Right forelimb (tissue), 1 donor: Measurements from ENCODE around the gene TPSG1.
"Not testable (repeated sequence)": the region's sequence is repeated elsewhere in the genome, so short reads cannot be mapped to it uniquely, and the experiment has no call there.

Experiments used
- DNase-seq: peaks from one replicate; pipeline ENCODE4 v3.0.0-alpha.2; 2018

Gene TPSG1

DNA sequence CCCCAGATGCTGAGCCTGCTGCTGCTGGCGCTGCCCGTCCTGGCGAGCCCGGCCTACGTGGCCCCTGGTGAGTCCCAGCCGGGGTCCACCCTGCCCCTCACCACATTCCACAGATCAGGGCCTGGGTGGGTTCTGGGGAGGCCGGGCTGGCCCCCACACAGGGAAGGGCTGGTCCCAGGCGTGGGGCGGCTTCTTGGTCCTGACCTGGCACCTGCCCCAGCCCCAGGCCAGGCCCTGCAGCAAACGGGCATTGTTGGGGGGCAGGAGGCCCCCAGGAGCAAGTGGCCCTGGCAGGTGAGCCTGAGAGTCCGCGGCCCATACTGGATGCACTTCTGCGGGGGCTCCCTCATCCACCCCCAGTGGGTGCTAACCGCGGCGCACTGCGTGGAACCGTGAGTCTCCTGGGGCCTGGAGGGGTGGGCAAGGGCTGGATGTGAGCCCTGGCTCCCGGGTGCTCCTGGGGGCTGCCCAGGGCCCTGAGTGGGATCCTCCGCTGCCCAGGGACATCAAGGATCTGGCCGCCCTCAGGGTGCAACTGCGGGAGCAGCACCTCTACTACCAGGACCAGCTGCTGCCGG lies 31.3 kb upstream of the TPSG1 start:
- not testable (repeated sequence) for DNase-seq

DNA sequence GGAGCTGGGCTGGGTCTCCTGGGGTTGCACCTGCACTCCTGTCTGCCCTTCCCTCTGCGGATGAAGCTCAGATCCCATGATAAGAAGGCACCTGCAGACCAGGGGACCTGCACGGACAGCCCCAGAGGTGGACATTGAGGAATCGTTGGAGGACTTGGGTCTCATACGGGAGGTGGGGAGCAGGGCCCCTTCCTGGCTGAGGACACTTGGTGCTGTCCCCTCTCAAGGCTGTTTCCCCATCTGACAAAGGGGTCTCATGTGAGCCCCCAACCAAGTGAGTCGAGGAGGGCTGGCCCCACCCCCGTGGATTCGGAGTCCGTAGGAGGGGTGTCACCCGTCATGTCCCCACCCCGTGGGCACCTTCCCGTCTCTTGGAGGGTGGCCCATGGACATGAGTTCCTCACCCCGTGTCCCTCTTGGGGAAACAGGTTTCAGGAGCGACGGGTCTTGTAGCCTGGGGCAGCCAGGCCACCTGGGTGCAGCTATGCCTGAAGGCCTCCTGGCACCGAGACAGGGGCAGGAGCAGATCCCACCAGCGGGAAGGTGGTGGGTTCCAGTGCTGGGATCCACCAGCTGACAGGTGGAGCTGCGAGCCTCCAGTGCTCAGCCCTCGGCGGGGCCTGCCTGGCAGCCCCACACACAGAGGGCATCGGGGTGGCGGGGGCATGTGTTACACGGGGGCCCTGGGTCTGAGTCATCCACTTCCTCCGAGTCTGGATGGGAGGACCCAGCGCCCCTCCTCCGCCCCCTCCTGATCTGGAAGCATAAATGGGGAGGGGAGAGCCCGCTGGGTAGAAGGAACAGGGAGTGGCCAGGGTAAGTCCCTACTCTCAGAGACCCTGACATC lies 30.4 kb upstream of the TPSG1 start, which contains the start of gene TPSD1:
TSS of gene TPSD1 (plus strand) at position 794 of the 847 bp plus-strand sequence. CDS start 212 bp downstream, outside the sequence.
- DNase-seq = not testable (repeated sequence)

DNA sequence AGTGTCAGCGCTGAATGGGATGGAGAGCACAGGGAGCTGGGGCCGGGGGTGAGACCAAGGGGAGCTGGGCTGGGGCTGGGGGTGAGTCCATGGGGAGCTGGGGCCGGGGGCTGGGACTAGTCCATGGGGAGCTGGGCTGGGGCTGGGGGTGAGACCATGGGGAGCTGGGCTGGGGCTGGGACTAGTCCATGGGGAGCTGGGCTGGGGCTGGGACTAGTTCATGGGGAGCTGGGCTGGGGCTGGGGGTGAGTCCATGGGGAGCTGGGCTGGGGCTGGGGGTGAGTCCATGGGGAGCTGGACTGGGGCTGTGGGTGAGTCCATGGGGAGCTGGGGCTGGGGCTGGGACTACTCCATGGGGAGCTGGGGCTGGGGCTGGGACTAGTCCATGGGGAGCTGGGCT lies 29.8 kb upstream of the TPSG1 start:
- DNase-seq = not testable (repeated sequence)

DNA sequence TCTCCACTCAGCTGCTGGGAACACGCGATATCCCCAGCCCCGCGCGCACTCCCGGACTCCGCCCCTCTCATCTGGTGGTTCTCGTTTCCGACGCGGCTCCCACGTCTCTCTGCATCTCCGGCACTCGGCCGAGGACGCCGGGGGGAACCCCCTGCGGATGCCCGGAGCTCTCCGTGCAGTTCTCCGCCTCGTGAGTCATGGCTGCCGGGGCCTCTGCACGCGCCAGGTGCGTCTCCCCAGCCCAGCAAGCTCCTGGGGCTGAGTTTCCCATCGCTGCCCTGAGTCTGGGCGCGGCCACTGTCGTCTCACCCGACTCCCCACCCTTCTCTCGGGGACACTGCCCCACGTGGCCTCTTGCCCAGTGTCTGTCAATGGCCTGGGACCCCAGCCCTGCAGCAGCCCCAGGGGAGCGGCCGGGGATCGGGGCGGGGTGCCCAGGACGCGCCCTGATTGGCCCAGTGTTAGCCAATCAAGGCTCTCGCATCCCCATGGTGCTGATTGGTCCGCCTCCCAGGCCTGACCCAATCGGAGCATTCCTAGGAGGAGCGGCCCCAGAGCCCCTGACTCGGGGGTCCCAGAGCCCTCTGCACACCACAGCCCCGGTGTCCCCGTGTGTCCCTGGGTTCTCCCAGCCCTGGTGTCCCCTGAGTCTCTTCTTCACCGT lies 28.8 kb upstream of the TPSG1 start:
- DNase-seq = not testable (repeated sequence)

DNA sequence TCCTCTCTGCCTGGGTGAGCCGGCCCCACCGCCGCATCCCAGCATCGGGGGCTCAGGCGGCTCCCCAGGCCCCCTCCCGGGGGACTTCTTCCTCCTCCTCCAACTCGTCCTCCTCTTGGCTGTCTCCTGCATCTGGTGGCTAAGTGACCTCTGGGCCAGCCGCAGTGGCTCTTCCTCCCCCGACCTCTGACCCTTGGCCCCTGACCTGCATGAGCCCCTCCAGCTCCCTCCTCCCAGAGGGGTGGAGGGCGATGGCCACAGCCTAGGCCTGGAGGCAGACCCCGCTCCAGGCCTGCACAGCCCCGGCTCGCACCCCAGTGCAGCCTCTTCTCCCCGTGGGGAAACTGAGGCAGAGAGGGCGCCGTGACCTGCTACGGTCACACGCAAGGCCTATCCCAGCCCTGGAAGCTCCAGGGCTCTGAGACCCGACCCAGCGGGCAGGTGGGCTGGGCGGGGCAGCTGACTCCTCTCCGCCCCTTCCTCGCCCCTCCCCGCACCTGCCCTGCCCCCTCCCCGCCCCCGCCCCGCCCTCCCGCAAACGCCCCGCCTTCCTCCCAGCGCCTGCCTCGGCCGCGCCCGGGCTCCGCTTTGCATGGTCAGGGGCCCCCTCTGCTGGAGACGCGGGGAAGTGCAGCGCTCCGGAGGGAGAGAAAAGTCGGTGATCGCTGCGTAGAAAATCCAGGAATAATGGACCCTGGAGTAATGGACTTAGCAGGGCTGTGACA lies 24.1 kb upstream of the TPSG1 start:
- DNase-seq = not testable (repeated sequence)

DNA sequence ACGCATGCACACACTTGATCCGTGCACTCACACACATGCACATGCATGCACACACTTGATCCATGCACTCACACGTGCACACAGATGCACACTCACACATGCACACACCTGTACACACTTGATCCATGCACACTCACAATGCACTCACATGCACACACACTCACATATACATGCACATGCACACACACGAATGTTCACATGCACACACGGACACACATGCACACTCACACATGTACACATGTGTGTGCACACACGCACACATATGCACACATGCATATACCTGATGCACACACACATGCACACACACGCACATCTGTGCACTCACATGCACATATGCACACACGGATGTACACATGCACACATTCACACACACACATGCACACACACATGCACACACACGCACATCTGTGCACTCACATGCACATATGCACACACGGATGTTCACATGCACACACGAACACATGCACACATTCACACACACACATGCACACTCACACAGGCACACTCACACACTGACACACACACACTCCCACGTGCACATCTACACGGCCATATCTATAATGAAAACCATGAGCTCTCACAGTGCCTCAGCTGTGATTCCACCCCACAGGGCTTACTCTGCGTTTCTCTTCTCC lies 23.0 kb upstream of the TPSG1 start:
- not testable (repeated sequence) for DNase-seq

DNA sequence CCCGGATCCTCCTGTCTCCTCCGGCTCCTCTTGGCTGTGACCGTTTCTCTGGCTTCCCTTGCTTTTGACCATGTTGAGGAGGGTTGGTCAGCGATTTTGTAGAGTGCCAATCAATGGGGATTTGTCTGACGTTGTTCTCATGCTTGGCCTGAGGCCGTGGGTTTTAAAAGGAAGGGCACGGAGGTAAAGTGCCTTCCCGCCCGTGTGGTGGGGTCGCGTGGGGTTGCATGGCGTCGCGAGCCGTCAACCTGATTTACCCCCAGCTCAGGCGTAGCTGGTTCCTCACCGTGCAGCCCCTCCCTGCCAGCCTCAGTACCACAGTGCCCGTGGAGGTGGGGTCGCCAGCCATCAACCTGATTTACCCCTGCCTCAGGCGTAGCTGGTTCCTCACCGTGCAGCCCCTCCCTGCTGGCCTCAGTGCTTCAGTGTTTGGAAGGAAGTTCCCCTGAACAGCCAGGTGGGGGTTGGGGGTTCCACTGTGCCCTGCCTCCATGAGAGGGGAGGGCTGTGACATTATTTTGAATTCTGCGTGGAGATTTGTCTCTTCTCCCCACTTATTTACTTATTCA lies 20.5 kb upstream of the TPSG1 start:
- no peak for DNase-seq

DNA sequence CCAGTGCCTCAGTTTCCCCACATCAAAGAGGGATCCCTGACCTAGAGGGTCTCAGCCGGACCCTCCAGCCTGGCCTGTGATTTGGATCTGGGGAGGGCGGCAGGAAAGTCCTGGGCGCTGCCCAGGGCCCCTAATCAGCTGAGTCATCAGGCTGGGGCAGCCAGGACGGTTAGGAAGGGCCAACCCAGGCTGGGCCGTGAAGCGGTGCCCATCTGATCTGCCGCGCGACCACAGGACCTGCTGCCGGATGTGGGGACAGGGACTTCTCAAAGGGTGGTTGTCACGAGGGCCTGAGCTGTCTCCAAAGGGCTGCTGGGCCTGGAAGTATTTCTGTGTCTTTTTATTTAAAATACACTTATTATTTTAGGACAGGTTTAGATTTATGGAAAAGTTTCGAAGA lies 19.8 kb upstream of the TPSG1 start:
- DNase-seq = no peak

DNA sequence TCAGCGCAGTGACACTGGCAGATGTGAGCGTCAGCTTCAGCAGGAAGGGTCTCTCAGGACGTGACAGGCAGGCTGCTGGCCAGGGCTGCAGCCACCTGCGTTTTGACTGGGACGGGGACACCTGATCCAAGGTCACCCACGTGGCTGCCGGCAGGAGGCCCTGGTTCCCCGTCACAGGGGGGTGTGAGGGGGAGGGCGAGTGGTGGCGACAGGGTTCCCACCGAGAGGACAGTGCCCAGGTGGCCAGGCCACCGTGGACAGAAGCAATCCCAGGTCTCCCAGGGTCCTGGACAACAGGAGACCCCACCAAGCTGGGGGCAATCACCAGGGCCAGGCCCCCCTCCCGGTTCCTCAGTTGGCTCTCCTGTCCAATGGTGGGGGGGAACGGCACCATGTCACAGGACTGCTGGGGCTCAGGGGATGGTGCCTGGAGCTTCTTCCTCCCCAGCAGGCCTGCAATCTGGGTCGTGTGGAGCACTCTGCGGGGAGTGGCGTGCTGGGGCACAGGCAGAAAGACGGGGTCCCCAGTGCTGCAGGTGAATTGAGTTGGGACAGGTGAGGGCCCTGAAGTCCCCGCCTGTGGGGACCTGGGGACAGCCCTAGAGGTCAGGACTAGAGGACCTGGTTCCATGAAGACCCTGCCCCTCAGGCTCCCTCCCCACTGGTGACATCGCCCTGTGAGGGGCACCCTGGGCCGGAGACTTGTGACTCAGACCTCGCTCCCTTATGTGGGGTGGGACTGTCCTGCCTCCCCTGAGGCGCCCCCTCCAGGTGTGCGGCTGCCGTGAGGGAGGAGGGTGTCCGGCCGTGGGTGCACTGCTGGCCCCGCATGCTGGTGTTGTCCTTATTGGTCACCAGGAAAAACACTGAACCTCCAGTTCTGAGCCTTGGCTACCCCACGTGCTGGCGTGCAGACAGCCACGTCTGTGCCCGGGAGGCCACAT lies 19.1 kb upstream of the TPSG1 start:
- DNase-seq = not testable (repeated sequence)

DNA sequence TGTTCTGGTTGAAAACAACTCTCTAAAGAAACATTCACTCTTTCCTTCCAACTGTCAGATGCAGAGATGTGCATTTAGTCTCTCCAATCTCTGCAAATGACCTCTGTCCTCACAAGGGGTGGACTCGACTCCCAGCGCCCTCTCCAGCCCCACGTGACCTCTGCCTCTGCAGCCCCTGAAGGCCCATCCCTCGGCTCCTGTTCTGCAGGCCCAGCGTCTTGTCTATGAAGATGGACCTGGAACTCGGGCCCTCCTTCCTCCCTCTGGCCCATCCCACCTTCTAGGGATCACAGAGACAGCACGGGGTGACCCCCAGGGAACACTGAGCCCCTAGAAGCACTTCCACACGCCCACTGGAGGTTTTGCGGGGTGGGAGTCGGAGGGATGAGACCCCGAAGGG lies 18.3 kb upstream of the TPSG1 start:
- DNase-seq = not testable (repeated sequence)

DNA sequence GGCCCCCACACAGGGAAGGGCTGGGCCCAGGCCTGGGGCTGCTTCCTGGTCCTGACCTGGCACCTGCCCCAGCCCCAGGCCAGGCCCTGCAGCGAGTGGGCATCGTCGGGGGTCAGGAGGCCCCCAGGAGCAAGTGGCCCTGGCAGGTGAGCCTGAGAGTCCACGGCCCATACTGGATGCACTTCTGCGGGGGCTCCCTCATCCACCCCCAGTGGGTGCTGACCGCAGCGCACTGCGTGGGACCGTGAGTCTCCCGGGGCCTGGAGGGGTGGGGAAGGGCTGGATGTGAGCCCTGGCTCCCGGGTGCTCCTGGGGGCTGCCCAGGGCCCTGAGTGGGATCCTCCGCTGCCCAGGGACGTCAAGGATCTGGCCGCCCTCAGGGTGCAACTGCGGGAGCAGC lies 16.0 kb upstream of the TPSG1 start:
- not testable (repeated sequence) for DNase-seq

DNA sequence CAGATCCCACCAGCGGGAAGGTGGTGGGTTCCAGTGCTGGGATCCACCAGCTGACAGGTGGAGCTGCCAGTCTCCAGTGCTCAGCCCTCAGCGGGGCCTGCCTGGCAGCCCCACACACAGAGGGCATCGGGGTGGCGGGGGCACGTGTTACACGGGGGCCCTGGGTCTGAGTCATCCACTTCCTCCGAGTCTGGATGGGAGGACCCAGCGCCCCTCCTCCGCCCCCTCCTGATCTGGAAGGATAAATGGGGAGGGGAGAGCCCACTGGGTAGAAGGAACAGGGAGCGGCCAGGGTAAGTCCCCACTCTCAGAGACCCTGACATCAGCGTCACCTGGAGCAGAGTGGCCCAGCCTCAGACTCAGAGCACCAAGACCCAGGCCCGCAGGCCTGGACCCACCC lies 15.4 kb upstream of the TPSG1 start, which contains the start of gene TPSAB1:
TSS of gene TPSAB1 (plus strand) at position 270 of the 400 bp plus-strand sequence. CDS start 234 bp downstream, outside the sequence.
- DNase-seq = not testable (repeated sequence)

DNA sequence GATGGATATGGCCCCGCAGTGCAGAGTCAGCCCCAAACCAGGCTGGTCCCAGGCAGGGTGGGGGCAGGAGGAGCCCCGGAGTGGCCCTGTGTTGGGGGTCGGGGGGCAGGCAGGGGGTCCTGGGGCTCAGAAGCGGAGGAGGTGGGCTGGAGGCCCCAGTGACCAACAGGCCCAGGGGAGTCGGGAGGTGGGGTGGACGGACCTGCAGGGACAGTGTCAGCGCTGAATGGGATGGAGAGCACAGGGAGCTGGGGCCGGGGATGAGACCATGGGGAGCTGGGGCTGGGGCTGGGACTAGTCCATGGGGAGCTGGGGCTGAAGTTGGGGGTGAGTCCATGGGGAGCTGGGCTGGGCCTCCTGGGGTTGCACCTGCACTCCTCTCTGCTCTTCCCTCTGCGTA lies 14.5 kb upstream of the TPSG1 start:
- not testable (repeated sequence) for DNase-seq

DNA sequence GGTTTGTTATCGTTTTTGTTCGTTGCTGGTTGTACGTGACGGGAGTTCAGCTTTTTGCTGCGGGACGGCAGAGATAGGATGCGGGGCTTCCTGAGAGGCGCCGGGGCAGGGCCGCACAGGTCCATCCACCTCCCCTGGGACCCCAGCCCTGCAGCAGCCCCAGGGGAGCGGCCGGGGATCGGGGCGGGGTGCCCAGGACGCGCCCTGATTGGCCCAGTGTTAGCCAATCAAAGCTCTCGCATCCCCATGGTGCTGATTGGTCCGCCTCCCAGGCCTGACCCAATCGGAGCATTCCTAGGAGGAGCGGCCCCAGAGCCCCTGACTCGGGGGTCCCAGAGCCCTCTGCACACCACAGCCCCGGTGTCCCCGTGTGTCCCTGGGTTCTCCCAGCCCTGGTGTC lies 13.8 kb upstream of the TPSG1 start:
- DNase-seq = not testable (repeated sequence)

DNA sequence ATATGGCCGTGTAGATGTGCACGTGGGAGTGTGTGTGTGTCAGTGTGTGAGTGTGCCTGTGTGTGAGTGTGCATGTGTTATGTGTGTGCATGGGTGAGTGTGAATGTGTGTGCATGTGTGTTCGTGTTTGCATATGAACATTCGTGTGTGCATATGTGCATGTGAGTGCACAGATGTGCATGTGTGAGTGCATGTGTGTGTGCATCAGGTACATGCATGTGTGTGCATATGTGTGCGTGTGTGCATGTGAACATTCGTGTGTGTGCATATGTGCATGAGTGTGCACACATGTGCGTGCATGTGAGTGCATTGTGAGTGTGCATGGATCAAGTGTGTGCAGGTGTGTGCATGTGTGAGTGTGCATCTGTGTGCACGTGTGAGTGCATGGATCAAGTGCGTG lies 12.9 kb upstream of the TPSG1 start:
- DNase-seq = no peak

DNA sequence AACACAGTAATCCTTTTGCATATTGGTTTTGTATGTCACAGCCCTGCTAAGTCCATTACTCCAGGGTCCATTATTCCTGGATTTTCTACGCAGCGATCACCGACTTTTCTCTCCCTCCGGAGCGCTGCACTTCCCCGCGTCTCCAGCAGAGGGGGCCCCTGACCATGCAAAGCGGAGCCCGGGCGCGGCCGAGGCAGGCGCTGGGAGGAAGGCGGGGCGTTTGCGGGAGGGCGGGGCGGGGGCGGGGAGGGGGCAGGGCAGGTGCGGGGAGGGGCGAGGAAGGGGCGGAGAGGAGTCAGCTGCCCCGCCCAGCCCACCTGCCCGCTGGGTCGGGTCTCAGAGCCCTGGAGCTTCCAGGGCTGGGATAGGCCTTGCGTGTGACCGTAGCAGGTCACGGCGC lies 11.6 kb upstream of the TPSG1 start:
- not testable (repeated sequence) for DNase-seq

DNA sequence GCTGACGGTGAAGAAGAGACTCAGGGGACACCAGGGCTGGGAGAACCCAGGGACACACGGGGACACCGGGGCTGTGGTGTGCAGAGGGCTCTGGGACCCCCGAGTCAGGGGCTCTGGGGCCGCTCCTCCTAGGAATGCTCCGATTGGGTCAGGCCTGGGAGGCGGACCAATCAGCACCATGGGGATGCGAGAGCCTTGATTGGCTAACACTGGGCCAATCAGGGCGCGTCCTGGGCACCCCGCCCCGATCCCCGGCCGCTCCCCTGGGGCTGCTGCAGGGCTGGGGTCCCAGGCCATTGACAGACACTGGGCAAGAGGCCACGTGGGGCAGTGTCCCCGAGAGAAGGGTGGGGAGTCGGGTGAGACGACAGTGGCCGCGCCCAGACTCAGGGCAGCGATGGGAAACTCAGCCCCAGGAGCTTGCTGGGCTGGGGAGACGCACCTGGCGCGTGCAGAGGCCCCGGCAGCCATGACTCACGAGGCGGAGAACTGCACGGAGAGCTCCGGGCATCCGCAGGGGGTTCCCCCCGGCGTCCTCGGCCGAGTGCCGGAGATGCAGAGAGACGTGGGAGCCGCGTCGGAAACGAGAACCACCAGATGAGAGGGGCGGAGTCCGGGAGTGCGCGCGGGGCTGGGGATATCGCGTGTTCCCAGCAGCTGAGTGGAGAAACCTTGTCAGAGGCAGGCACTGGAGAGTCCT lies 7.1 kb upstream of the TPSG1 start:
- DNase-seq = not testable (repeated sequence)

DNA sequence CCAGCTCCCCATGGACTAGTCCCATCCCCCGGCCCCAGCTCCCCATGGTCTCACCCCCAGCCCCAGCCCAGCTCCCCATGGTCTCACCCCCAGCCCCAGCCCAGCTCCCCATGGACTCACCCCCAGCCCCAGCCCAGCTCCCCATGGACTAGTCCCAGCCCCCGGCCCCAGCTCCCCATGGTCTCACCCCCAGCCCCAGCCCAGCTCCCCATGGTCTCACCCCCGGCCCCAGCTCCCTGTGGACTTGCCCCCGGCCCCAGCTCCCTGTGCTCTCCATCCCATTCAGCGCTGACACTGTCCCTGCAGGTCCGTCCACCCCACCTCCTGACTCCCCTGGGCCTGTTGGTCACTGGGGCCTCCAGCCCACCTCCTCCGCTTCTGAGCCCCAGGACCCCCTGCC lies 6.2 kb upstream of the TPSG1 start:
- DNase-seq = not testable (repeated sequence)

DNA sequence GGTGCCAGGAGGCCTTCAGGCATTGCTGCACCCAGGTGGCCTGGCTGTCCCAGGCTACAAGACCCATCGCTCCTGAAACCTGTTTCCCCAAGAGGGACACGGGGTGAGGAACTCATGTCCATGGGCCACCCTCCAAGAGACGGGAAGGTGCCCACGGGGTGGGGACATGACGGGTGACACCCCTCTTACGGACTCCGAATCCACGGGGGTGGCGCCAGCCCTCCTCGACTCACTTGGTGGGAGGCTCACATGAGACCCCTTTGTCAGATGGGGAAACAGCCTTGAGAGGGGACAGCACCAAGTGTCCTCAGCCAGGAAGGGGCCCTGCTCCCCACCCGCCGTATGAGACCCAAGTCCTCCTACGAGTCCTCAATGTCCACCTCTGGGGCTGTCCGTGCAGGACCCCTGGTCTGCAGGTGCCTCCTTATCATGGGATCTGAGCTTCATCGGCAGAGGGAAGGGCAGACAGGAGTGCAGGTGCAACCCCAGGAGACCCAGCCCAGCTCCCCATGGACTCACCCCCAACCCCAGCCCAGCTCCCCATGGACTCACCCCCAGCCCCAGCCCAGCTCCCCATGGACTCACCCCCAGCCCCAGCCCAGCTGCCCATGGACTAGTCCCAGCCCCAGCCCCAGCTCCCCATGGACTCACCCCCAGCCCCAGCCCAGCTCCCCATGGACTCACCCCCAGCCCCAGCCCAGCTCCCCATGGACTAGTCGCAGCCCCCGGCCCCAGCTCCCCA lies 5.6 kb upstream of the TPSG1 start:
- not testable (repeated sequence) for DNase-seq
